Activated T-cell treated with anti-CD3 and anti-CD28 coated beads for 1 hour (primary cell): ENCODE results near the gene NPLOC4.

Experiments
- DNase-seq: peaks from one replicate; pipeline ENCODE4 v3.0.0-alpha.2; 2020; ENCODE audit warnings: low read depth

Gene NPLOC4

GRCh38 chr17:81662002-81662401 is 25.1 kb upstream of the NPLOC4 start:
- no peak for DNase-seq

GRCh38 chr17:81660441-81660840 is 23.5 kb upstream of the NPLOC4 start:
- DNase-seq: no peak

- DNase-seq: no peak
Measured at GRCh38 chr17:81659038-81659437, 22.1 kb upstream of the NPLOC4 start.

GRCh38 chr17:81656835-81657234 is 19.9 kb upstream of the NPLOC4 start:
- DNase-seq: no peak

- DNase-seq: no peak
Measured at GRCh38 chr17:81656118-81656743, 19.3 kb upstream of the NPLOC4 start, which contains the start of gene PDE6G. TSS of gene PDE6G (minus strand) at chr17:81656542. CDS start at chr17:81653305, 3,237 bp downstream.

- DNase-seq: no peak
Measured at GRCh38 chr17:81655378-81656117, 18.6 kb upstream of the NPLOC4 start.

- no peak for DNase-seq
Measured at GRCh38 chr17:81652906-81653771, 16.2 kb upstream of the NPLOC4 start.

- no peak for DNase-seq
Measured at GRCh38 chr17:81651692-81652091, 14.8 kb upstream of the NPLOC4 start.

- DNase-seq: no peak
Measured at GRCh38 chr17:81650951-81651350, 14.0 kb upstream of the NPLOC4 start.

GRCh38 chr17:81648707-81649085 is 11.8 kb upstream of the NPLOC4 start:
- no peak for DNase-seq

- DNase-seq: no peak
Measured at GRCh38 chr17:81648013-81648706, 11.2 kb upstream of the NPLOC4 start.

- no peak for DNase-seq
Measured at GRCh38 chr17:81647640-81648012, 10.7 kb upstream of the NPLOC4 start.

GRCh38 chr17:81646869-81647600 is 10.1 kb upstream of the NPLOC4 start:
- DNase-seq: no peak

- DNase-seq: no peak
Measured at GRCh38 chr17:81644976-81645952, 8.4 kb upstream of the NPLOC4 start.

GRCh38 chr17:81644496-81644895 is 7.6 kb upstream of the NPLOC4 start:
- DNase-seq: no peak

GRCh38 chr17:81641825-81642489 is 5.0 kb upstream of the NPLOC4 start:
- DNase-seq: no peak

GRCh38 chr17:81640011-81640410 is 3.1 kb upstream of the NPLOC4 start:
- no peak for DNase-seq

- DNase-seq: no peak
Measured at GRCh38 chr17:81638683-81639082, 1.8 kb upstream of the NPLOC4 start.

GRCh38 chr17:81635973-81636504 is 873 bp downstream of the NPLOC4 start:
- no peak for DNase-seq
